K562 (cell line): ENCODE measurements around the gene ACY1. TPM values are rescaled to one million over a fixed set of nuclear protein-coding genes. Genes with fewer than 3 reads are reported as not detected.

Experiments
- ATAC-seq: fragments of 200-7000 bp; cut with Tn5 transposase; 3 replicates; pipeline ENCODE4 v1.9.1; 2020; ENCODE audit warnings: moderate library complexity
- BruUV-seq: library from RNA; stranded (reverse); fragments of 400-500 nt; replicated peaks from 2 replicates; lab custom pipeline; 2021; lab: Mats Ljungman, UMichigan
- CTCF ChIA-PET: fragments of 300-600 bp; formaldehyde crosslinking; extraction: SDS; loops from one replicate; lab custom pipeline; 2021; ENCODE audit warnings: low intra/inter-chr PET ratio; lab: Yijun Ruan, JAX
- POLR2A ChIA-PET: fragments of 300-600, 350-650 bp; sonication (Branson Sonifier 250); formaldehyde crosslinking; extraction: SDS; loops from one replicate; lab custom pipeline; 2021; ENCODE audit warnings: antibody characterized with exemption, inconsistent platforms; lab: Yijun Ruan, JAX
- DNase-seq, 4 experiments: peaks; one replicate each; pipeline versions ENCODE4 v3.0.0 to v3.0.0-alpha.2; 2011 to 2018; ENCODE audit warnings: low spot score in 3 of 4, mixed read lengths in 3 of 4; ENCODE audit errors: extremely low read depth in 1 of 4
- FAIRE-seq: peaks from 2 replicates; lab custom pipeline; 2011; peaks lifted over from hg19 to GRCh38; lab: Jason Lieb, UNC
- H2AFZ ChIP-seq: 2 replicates; pipeline ENCODE4 v1.6.0; 2011; ENCODE audit warnings: low read depth, low read length, control low read depth, inconsistent platforms
- H3K27ac ChIP-seq: fragments of 200-600 bp; 3 replicates; pipeline ENCODE4 v1.8.0; 2011; ENCODE audit warnings: low read depth, mild to moderate bottlenecking, control low read depth, inconsistent platforms, low read length, moderate library complexity, mixed read lengths; ENCODE audit errors: extremely low read depth
- H3K27me3 ChIP-seq, 2 experiments: fragments of 300-600 bp in 1 of 2; 2 replicates in 1 of 2; 3 replicates in 1 of 2; pipeline versions ENCODE4 v1.6.0 to v1.8.0; 2011; ENCODE audit warnings: inconsistent platforms in 2 of 2, low read length in 2 of 2, mild to moderate bottlenecking in 1 of 2, mixed read lengths in 1 of 2, moderate library complexity in 1 of 2; ENCODE audit not compliant: control insufficient read depth in 2 of 2, insufficient read depth in 2 of 2
- H3K36me3 ChIP-seq: fragments of 300-600 bp; 3 replicates; pipeline ENCODE4 v1.8.0; 2011; ENCODE audit warnings: mild to moderate bottlenecking, low read length, inconsistent platforms; ENCODE audit not compliant: control insufficient read depth, insufficient read depth
- H3K4me1 ChIP-seq, 2 experiments: fragments of 200-600 bp in 1 of 2; replicated peaks in 1 of 2; 2 replicates in 1 of 2; 3 replicates in 1 of 2; pipeline versions ENCODE4 v1.5.1 to v1.8.0; 2011; ENCODE audit warnings: inconsistent platforms in 2 of 2, low read length in 2 of 2, mild to moderate bottlenecking in 1 of 2, mixed read lengths in 1 of 2, moderate library complexity in 1 of 2; ENCODE audit not compliant: control insufficient read depth in 2 of 2, insufficient read depth in 2 of 2
- H3K4me2 ChIP-seq: 2 replicates; pipeline ENCODE4 v1.6.1; 2011; ENCODE audit warnings: low read length, control low read depth, inconsistent platforms, mixed read lengths; ENCODE audit not compliant: insufficient read depth
- H3K4me3 ChIP-seq: fragments of 200-600 bp; sonication (generic), shearing (Covaris generic); 2 replicates; pipeline ENCODE4 v1.5.1; 2016; ENCODE audit warnings: control low read depth, inconsistent platforms
- H3K79me2 ChIP-seq: fragments of 200-600 bp; 3 replicates; pipeline ENCODE4 v1.8.0; 2011; ENCODE audit warnings: low read length, inconsistent platforms; ENCODE audit not compliant: control insufficient read depth, insufficient read depth
- H3K9ac ChIP-seq, 2 experiments: 2 replicates each; pipeline versions ENCODE4 v1.6.0 to v1.6.1; 2011; ENCODE audit warnings: low read depth in 2 of 2, low read length in 2 of 2, control low read depth in 1 of 2, inconsistent platforms in 1 of 2, mild to moderate bottlenecking in 1 of 2, mixed read lengths in 1 of 2; ENCODE audit not compliant: insufficient read depth in 1 of 2
- H3K9me1 ChIP-seq: one replicate; pipeline ENCODE4 v1.6.0; 2011; ENCODE audit warnings: inconsistent platforms, mild to moderate bottlenecking, low read length, moderate library complexity; ENCODE audit not compliant: control insufficient read depth, insufficient read depth
- H3K9me3 ChIP-seq: replicated peaks from 2 replicates; pipeline ENCODE4 v1.5.1; 2011; ENCODE audit warnings: low read depth, low read length, inconsistent platforms; ENCODE audit not compliant: control insufficient read depth, insufficient read depth
- H4K20me1 ChIP-seq: replicated peaks from 2 replicates; pipeline ENCODE4 v1.6.1; 2011; ENCODE audit warnings: low read length, inconsistent platforms, mixed read lengths; ENCODE audit not compliant: control insufficient read depth, insufficient read depth
- CHD2 ChIP-seq: IDR thresholded peaks from 2 replicates; pipeline ENCODE4 v1.6.1; 2011; ENCODE audit warnings: low read depth, low read length
- MEF2A ChIP-seq: IDR thresholded peaks from 2 replicates; pipeline ENCODE4 v1.6.1; 2011; ENCODE audit warnings: low read depth, mild to moderate bottlenecking, low read length, moderate library complexity; ENCODE audit not compliant: control insufficient read depth
- RBFOX2 ChIP-seq: fragments of 200-400 bp; formaldehyde crosslinking; IDR thresholded peaks from 2 replicates; pipeline ENCODE4 v1.6.1; 2017; ENCODE audit warnings: low read depth, mild to moderate bottlenecking, low read length, moderate library complexity
- whole genome bisulfite sequencing: fragments of 100-300 bp; shearing (Covaris generic); methylation state at CpG from one replicate; pipeline ENCODE4 v1.1.6; 2016; ENCODE audit warnings: low coverage, mixed read lengths; ENCODE audit not compliant: insufficient coverage; ENCODE audit errors: missing lambda C conversion rate; 5-methylcytosine and 5-hydroxymethylcytosine counted together
- in situ Hi-C: fragments of 300-500 bp; cut with MboI; formaldehyde crosslinking; loops from 4 replicates; pipeline ENCODE4 v1.15.0; 2018; ENCODE audit warnings: inconsistent platforms, mixed read lengths
- intact Hi-C: fragments of 100-400 bp; cut with micrococcal nuclease; formaldehyde crosslinking; loops from 2 replicates; pipeline ENCODE4 v1.14.2; 2022
- polyA plus RNA-seq, 8 experiments: library from polyadenylated mRNA; depleted of rRNA in 4 of 8; stranded (reverse) in 5 of 8; unstranded in 3 of 8; fragments of >200 nt; fragmentation: Nextera tagmentation in 2 of 8; fragmentation: Illumina TruSeq in 1 of 8; extraction: Ambion mirVana in 2 of 8; extraction: Trizol in 1 of 8; gene quantifications; 2 replicates each; pipeline versions ENCODE4 v1.2.1 to v1.2.3, GENCODE V29; 2011 to 2014; ENCODE audit warnings: inconsistent platforms in 1 of 8, missing spikeins in 1 of 8
- total RNA-seq, 7 experiments: library from RNA; depleted of rRNA in 6 of 7; stranded (reverse); fragments of >200 nt in 6 of 7; fragmentation: Illumina TruSeq in 2 of 7; extraction: Trizol in 2 of 7; gene quantifications; 2 replicates each; pipeline versions ENCODE4 v1.2.1 to v1.2.3, GENCODE V29; 2011 to 2021; ENCODE audit warnings: low replicate concordance in 1 of 7

ACY1 gene
- total and polyA plus RNA-seq, 9 of the 15 experiments (the other 6 are each of a cell fraction or from before 2014, with no cell fraction given): 70.7 to 195 (median 123) TPM

GRCh38 chr3:51934991-51935885 is 48.1 kb upstream of the ACY1 start:
- intact Hi-C loops: no loop called here
- Histone ChIP-seq H3K36me3 (peaks cover 72% of the 10 kb centered on the region; the same call in 2 of the 3 replicates), H3K4me1 (peaks cover 5 to 6% of the 10 kb centered on the region in 2 experiments; a peak in 4 of 5 replicates), H3K9me1 (peaks cover 5% of the 10 kb centered on the region), H3K79me2 (peaks cover 20% of the 10 kb centered on the region), H4K20me1 (no peaks in the 10 kb centered on the region), H3K4me2 (no peak overlapping the region), H3K4me3 (no peak overlapping the region), H2AFZ (no peak overlapping the region), H3K9ac (no peak overlapping the region), H3K27ac (no peak overlapping the region), H3K27me3 (no peaks in the 10 kb centered on the region), H3K9me3 (no peaks in the 10 kb centered on the region)
- no peak for TF ChIP-seq MEF2A
- peak; percentile 29; the same call in 1 of the 2 replicates for TF ChIP-seq RBFOX2
- TF ChIP-seq CHD2: no peak
- ChIA-PET POLR2A (interaction anchor here (0.6 kb wide), 1 partner anchor 306 kb away, joined by 3 read pairs; no protein-coding TSS in a partner anchor), CTCF (no interaction called here)
- in situ Hi-C loops: no loop called here
- ATAC-seq (no peak), FAIRE-seq (no peak), DNase-seq (no peak)
- BruUV-seq: no TSS peak
- 95% methylated on average over 19 of the region's 28 CpGs for WGBS
